ENCODE data around the gene RNF126.

The RNF126 gene

DNA sequence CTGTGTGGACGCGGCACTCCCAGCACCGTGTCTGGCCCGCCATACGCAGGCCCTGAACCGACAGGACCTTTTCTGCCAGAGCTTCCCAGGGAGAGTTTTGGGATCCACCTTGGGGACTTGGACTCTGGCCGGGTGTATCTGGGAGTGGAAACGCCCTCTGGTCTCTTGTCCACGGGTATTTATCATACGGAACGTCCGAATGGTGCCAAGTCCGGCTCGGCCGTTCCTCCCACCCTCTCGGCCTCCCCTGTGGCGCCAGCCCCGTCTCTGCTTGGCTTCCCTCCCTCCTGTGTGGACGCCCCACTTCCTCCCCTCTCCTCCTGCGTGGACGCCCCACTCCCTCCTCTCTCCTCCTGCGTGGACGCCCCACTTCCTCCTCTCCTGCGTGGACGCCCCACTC lies 61.2 kb downstream of the RNF126 start:
- Histone ChIP-seq H3K9me3 (ENCODE audit: control insufficient read depth, insufficient read depth, low read length) (peaks cover 5% of the 10 kb centered on the region; the same call in 1 of the 2 replicates), H3K36me3 (ENCODE audit: insufficient read depth, low read length) (no peaks in the 10 kb centered on the region), H3K9ac (ENCODE audit: low read depth, low read length) (no peak overlapping the region), H3K4me1 (ENCODE audit: insufficient read depth, low read length) (no peaks in the 10 kb centered on the region)

DNA sequence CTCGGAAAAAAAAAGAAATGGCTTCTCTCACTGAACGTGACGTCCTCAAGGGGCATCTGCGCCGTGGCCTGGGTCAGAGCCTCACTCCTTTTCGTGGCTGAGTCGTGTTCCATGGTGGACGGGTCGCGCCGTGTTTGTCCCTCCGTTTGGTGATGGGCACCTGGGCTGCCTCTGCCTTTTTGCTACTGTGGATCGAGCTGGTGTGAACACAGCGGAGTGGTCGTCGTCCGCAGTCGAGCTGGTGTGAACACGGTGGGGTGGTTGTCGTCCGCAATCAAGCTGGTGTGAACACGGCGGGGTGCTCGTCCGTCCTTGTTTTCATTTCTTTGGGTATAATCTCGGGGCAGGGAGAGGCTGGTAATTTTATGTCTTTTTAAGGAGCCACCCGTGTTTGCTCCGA lies 61.7 kb downstream of the RNF126 start:
- Histone ChIP-seq H3K9me3 (ENCODE audit: control insufficient read depth, insufficient read depth, low read length) (peaks cover 5% of the 10 kb centered on the region; the same call in 1 of the 2 replicates), H3K9ac (ENCODE audit: low read depth, low read length) (no peak overlapping the region), H3K36me3 (ENCODE audit: insufficient read depth, low read length) (no peaks in the 10 kb centered on the region), H3K4me1 (ENCODE audit: insufficient read depth, low read length) (no peaks in the 10 kb centered on the region)

Measured in ES-I3 (cell line).